Lung microvascular endothelial cell (primary cell): Measurements from ENCODE around the gene WDR18. TPM values are rescaled to one million over a fixed set of nuclear protein-coding genes. Genes with fewer than 3 reads are reported as not detected.
A peak's percentile ranks its signal among the peaks of the same experiment; 100 is the strongest.

Experiments
- DNase-seq, 2 donors: peaks; one replicate each; pipeline versions ENCODE4 v3.0.0 to v3.0.0-alpha.2; 2010; ENCODE audit warnings: low read depth in 2 of 2
- total RNA-seq: library from RNA; depleted of rRNA; stranded (reverse); fragments of >200 nt; gene quantifications from 2 replicates; pipeline ENCODE4 v1.2.1, GENCODE V29; 2014

The WDR18 gene
- total RNA-seq, 1 donor from 2014 or later = 74.4 TPM

DNA sequence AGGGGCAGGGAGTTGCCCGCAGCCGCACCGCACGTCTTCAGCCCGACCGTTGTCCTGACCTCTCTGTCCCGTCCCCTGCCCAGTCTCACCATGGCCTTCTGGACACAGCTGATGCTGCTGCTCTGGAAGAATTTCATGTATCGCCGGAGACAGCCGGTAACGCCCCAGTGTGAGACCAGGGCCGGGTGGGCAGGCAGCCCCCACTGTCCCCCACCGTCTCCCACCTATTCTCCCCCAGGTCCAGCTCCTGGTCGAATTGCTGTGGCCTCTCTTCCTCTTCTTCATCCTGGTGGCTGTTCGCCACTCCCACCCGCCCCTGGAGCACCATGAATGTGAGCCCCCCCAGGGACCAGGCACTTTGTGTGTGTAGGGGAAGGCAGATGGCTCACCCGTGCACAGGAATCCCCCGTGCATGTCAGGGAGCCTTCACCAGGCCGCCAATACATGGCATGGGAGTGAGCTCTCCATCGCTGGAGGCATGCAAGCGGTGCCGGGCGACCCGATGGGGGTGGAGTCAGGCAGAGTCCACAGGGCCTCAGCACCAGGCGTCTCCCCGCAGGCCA lies 57.2 kb downstream of the WDR18 start:
- DNase-seq = no peak

DNA sequence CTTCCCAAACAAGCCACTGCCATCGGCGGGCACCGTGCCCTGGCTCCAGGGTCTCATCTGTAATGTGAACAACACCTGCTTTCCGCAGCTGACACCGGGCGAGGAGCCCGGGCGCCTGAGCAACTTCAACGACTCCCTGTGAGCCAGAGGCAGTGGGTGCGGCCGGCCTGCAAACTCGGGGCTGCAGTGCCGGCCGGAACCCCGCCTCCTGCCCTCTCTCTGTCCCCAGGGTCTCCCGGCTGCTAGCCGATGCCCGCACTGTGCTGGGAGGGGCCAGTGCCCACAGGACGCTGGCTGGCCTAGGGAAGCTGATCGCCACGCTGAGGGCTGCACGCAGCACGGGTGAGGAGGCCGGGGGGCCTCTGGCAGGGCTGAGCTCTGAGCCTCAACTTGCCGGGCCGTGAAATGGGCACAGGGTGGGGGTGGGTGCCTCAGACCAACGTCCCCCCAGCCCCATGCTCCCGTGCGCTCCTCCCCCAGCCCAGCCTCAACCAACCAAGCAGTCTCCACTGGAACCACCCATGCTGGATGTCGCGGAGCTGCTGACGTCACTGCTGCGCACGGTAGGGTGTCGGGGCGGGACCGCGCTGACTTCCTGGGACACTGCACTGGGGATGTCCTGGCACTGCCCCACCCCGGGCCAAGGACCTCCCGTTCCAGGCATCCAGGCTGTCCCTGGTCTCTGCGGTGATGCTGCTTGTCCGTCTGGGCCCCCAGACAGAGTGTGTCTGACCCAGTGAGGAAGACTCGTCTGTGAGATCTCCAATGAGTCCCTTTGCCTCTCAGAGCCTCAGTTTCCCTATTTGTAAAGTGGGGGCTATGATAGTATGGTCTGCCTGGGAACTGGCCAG lies 57.9 kb downstream of the WDR18 start:
- no peak for DNase-seq

DNA sequence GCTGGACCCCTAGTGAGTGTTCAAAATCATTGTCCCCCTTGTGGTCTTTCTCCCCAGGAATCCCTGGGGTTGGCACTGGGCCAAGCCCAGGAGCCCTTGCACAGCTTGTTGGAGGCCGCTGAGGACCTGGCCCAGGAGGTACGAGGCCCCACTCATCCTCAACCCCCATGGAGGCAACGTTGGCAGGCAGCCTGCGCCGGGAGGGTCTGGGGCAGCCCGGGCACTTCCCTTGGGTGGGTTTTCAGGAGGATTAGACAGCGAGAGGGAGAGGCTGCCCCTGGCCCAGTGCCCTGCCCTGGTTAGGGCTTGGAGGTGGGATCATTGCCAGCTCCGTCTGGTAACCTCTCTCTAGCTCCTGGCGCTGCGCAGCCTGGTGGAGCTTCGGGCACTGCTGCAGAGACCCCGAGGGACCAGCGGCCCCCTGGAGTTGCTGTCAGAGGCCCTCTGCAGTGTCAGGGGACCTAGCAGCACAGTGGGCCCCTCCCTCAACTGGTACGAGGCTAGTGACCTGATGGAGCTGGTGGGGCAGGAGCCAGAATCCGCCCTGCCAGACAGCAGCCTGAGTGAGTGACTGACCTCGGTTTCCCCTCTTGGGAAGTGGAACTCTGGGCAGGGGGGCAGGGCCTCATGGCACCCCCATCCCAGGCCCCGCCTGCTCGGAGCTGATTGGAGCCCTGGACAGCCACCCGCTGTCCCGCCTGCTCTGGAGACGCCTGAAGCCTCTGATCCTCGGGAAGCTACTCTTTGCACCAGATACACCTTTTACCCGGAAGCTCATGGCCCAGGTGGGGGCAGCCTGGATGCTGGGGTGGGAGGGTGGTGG lies 58.8 kb downstream of the WDR18 start:
- peak in 1 of 2 donors; percentile 20 for DNase-seq

Other genes with a start within 250 kb of the WDR18 start
- under 0.01 TPM in 1 of 2 replicates, not detected in the other for gene MISP, start 233.2 kb upstream of the WDR18 start, total RNA-seq
- gene PTBP1, start 186.9 kb upstream of the WDR18 start, total RNA-seq = 113 and 124 TPM in 2 replicates
- gene PLPPR3, start 162.4 kb upstream of the WDR18 start, total RNA-seq = under 0.01 and 0.44 TPM in 2 replicates
- not detected in 2 replicates for gene AZU1, start 156.5 kb upstream of the WDR18 start, total RNA-seq
- gene PRTN3, start 143.3 kb upstream of the WDR18 start, total RNA-seq = not detected in 2 replicates
- gene ELANE, start 132.0 kb upstream of the WDR18 start, total RNA-seq = not detected in 2 replicates
- 1.2 and 3.9 TPM in 2 replicates for gene CFD, start 124.7 kb upstream of the WDR18 start, total RNA-seq
- gene MED16, start 91.2 kb upstream of the WDR18 start, total RNA-seq = 19.0 TPM in 2 replicates
- gene RNU6-9, start 90.9 kb upstream of the WDR18 start, total RNA-seq = not detected in 2 replicates
- gene R3HDM4, start 71.1 kb upstream of the WDR18 start, total RNA-seq = 27.2 and 28.8 TPM in 2 replicates
- not detected in 2 replicates for gene KISS1R, start 67.0 kb upstream of the WDR18 start, total RNA-seq
- gene ARID3A, start 58.3 kb upstream of the WDR18 start, total RNA-seq = 6.8 and 9.5 TPM in 2 replicates
- under 0.01 and 0.44 TPM in 2 replicates for gene GRIN3B, start 16.1 kb downstream of the WDR18 start, total RNA-seq
- gene TMEM259, start 36.8 kb downstream of the WDR18 start, total RNA-seq = 29.4 and 43.8 TPM in 2 replicates
- gene RNU6-2, start 37.2 kb downstream of the WDR18 start, total RNA-seq = not detected in 2 replicates
- gene CNN2, start 42.3 kb downstream of the WDR18 start, total RNA-seq = 59.1 and 83.9 TPM in 2 replicates
- 3.1 and 3.4 TPM in 2 replicates for gene ABCA7, start 55.8 kb downstream of the WDR18 start, total RNA-seq
- 17.7 and 19.6 TPM in 2 replicates for gene ARHGAP45, start 82.8 kb downstream of the WDR18 start, total RNA-seq
- gene POLR2E, start 111.0 kb downstream of the WDR18 start, total RNA-seq = 50.4 and 63.4 TPM in 2 replicates
- 415 and 423 TPM in 2 replicates for gene GPX4, start 119.6 kb downstream of the WDR18 start, total RNA-seq
- gene SBNO2, start 189.9 kb downstream of the WDR18 start, total RNA-seq = 14.8 and 28.2 TPM in 2 replicates
- 46.6 and 70.4 TPM in 2 replicates for gene STK11, start 221.4 kb downstream of the WDR18 start, total RNA-seq